GM23338 (cell line): ENCODE data around the gene HABP4. TPM values are rescaled to one million over a fixed set of nuclear protein-coding genes. Genes with fewer than 3 reads are reported as not detected.

Experiments used
- ATAC-seq: fragments of 200-7000 bp; cut with Tn5 transposase; 3 replicates; pipeline ENCODE4 v1.9.1; 2020
- DNase-seq: peaks from one replicate; pipeline ENCODE4 v3.0.0-alpha.2; 2015; ENCODE audit warnings: low spot score
- H2AFZ ChIP-seq: fragments of 200-600 bp; sonication (generic); 2 replicates; pipeline ENCODE4 v1.8.0; 2016; ENCODE audit warnings: antibody characterized with exemption, mild to moderate bottlenecking, moderate library complexity
- H3F3A ChIP-seq: fragments of 200-600 bp; sonication (generic); replicated peaks from 2 replicates; pipeline ENCODE4 v1.8.0; 2017; ENCODE audit warnings: antibody characterized with exemption, mixed run types, low read depth
- H3K27ac ChIP-seq: fragments of 200-600 bp; sonication (generic); 2 replicates; pipeline ENCODE4 v1.6.1; 2016; ENCODE audit warnings: low read depth
- H3K27me3 ChIP-seq: fragments of 200-600 bp; sonication (generic); 2 replicates; pipeline ENCODE4 v1.8.0; 2016; ENCODE audit warnings: mild to moderate bottlenecking, mixed run types, moderate library complexity; ENCODE audit not compliant: insufficient read depth
- H3K36me3 ChIP-seq: fragments of 200-600 bp; sonication (generic); 2 replicates; pipeline ENCODE4 v1.8.0; 2016; ENCODE audit warnings: mild to moderate bottlenecking; ENCODE audit not compliant: insufficient read depth
- H3K4me1 ChIP-seq: fragments of 200-600 bp; sonication (generic); 2 replicates; pipeline ENCODE4 v1.8.0; 2016; ENCODE audit warnings: mild to moderate bottlenecking, moderate library complexity; ENCODE audit not compliant: insufficient read depth
- H3K4me2 ChIP-seq: fragments of 200-600 bp; sonication (generic); 2 replicates; pipeline ENCODE4 v1.7.1; 2017; ENCODE audit warnings: mixed run types
- H3K4me3 ChIP-seq: fragments of 200-600 bp; sonication (generic); 2 replicates; pipeline ENCODE4 v1.6.1; 2016; ENCODE audit warnings: mixed run types
- H3K79me2 ChIP-seq: fragments of 200-600 bp; sonication (generic); replicated peaks from 2 replicates; pipeline ENCODE4 v1.8.0; 2017; ENCODE audit warnings: mild to moderate bottlenecking; ENCODE audit not compliant: insufficient read depth
- H3K9me2 ChIP-seq: fragments of 200-600 bp; sonication (generic); 2 replicates; pipeline ENCODE4 v1.8.0; 2017; ENCODE audit not compliant: insufficient read depth
- H4K20me1 ChIP-seq: fragments of 200-600 bp; sonication (generic); replicated peaks from 2 replicates; pipeline ENCODE4 v1.8.0; 2017; ENCODE audit warnings: mild to moderate bottlenecking; ENCODE audit not compliant: insufficient read depth
- H3K27ac Mint-ChIP-seq: 2 replicates; pipeline ENCODE4 v1.8.0; 2020; ENCODE audit warnings: inconsistent platforms, mild to moderate bottlenecking, moderate library complexity, mixed read lengths
- H3K27me3 Mint-ChIP-seq: 3 replicates; pipeline ENCODE4 v1.8.0; 2022; ENCODE audit warnings: low read depth, mild to moderate bottlenecking, moderate library complexity, mixed read lengths, inconsistent platforms; ENCODE audit not compliant: insufficient read depth, poor library complexity
- H3K36me3 Mint-ChIP-seq: 3 replicates; pipeline ENCODE4 v1.8.0; 2021; ENCODE audit warnings: low read depth, mild to moderate bottlenecking, inconsistent platforms, moderate library complexity, mixed read lengths
- H3K4me1 Mint-ChIP-seq: 3 replicates; pipeline ENCODE4 v1.8.0; 2020; ENCODE audit warnings: mild to moderate bottlenecking, inconsistent platforms, mixed read lengths
- H3K4me3 Mint-ChIP-seq: 3 replicates; pipeline ENCODE4 v1.8.0; 2021; ENCODE audit warnings: moderate library complexity, mild to moderate bottlenecking, inconsistent platforms, mixed read lengths
- H3K9me3 Mint-ChIP-seq: 3 replicates; pipeline ENCODE4 v1.8.0; 2020; ENCODE audit warnings: moderate library complexity, mild to moderate bottlenecking, inconsistent platforms, mixed read lengths
- CREB1 ChIP-seq: fragments of 250-450 bp; sonication (Bioruptor Pico); IDR thresholded peaks from 2 replicates; pipeline ENCODE4 v1.5.0; 2020; ENCODE audit warnings: low read depth, mild to moderate bottlenecking, moderate library complexity
- CTCF ChIP-seq, 2 experiments: fragments of 200-600 bp in 1 of 2; sonication (generic) in 1 of 2; conservative IDR thresholded peaks; 2 replicates each; pipeline versions ENCODE4 v1.5.1 to v1.6.1; 2016 to 2017; ENCODE audit warnings: antibody characterized with exemption in 2 of 2, low read depth in 2 of 2, mild to moderate bottlenecking in 2 of 2, moderate library complexity in 1 of 2
- ETS1 ChIP-seq: IDR thresholded peaks from 2 replicates; pipeline ENCODE4 v1.6.1; 2016; ENCODE audit warnings: antibody characterized with exemption
- EZH2 ChIP-seq: fragments of 200-600 bp; sonication (generic); IDR thresholded peaks from one replicate; pipeline ENCODE4 v1.8.0; 2017; ENCODE audit warnings: antibody characterized with exemption, mild to moderate bottlenecking, low read depth; ENCODE audit not compliant: unreplicated experiment
- EZH2phosphoT487 ChIP-seq: fragments of 200-600 bp; sonication (generic); IDR thresholded peaks from one replicate; pipeline ENCODE4 v1.8.1; 2018; ENCODE audit warnings: antibody characterized with exemption; ENCODE audit not compliant: unreplicated experiment
- JUNB ChIP-seq: IDR thresholded peaks from one replicate; pipeline ENCODE4 v1.6.1; 2016; ENCODE audit warnings: antibody characterized with exemption; ENCODE audit not compliant: unreplicated experiment
- NANOG ChIP-seq: IDR thresholded peaks from 2 replicates; pipeline ENCODE4 v1.6.1; 2016; ENCODE audit warnings: antibody characterized with exemption, borderline replicate concordance
- POLR2AphosphoS5 ChIP-seq: IDR thresholded peaks from 2 replicates; pipeline ENCODE4 v1.6.1; 2016; ENCODE audit warnings: antibody characterized with exemption, low read depth
- REST ChIP-seq: IDR thresholded peaks from one replicate; pipeline ENCODE4 v1.6.1; 2018; ENCODE audit warnings: antibody characterized with exemption; ENCODE audit not compliant: unreplicated experiment
- STAT1 ChIP-seq: IDR thresholded peaks from one replicate; pipeline ENCODE4 v1.6.1; 2016; ENCODE audit warnings: antibody characterized with exemption; ENCODE audit not compliant: unreplicated experiment
- ZNF114 ChIP-seq: fragments of 250-450 bp; sonication (Bioruptor Pico); IDR thresholded peaks from 2 replicates; pipeline ENCODE4 v1.5.0; 2020; ENCODE audit warnings: mild to moderate bottlenecking, moderate library complexity
- ZNF331 ChIP-seq: fragments of 250-450 bp; sonication (Bioruptor Pico); IDR thresholded peaks from 2 replicates; pipeline ENCODE4 v1.5.0; 2020; ENCODE audit warnings: low read depth, mild to moderate bottlenecking, moderate library complexity
- polyA plus RNA-seq: library from polyadenylated mRNA; unstranded; fragments of >200 nt; fragmentation: Nextera tagmentation; extraction: Ambion mirVana; gene quantifications from 2 replicates; pipeline ENCODE4 v1.2.1, GENCODE V29; 2016
- total RNA-seq: library from RNA; depleted of rRNA; stranded (reverse); fragments of >200 nt; shearing (Covaris generic); gene quantifications from 2 replicates; pipeline ENCODE4 v1.2.3, GENCODE V29; 2014

The HABP4 gene
- total and polyA plus RNA-seq, 2 experiments from 2014 or later, result 8.8 to 9.9 TPM

GRCh38 chr9:96497117-96497399 lies 47.1 kb downstream of the HABP4 start:
- Mint-ChIP-seq H3K4me3 (no peak overlapping the region), H3K36me3 (peaks cover 9% of the 10 kb centered on the region; the same call in 2 of the 3 replicates), H3K27me3 (peaks cover 10% of the 10 kb centered on the region), H3K9me3 (no peaks in the 10 kb centered on the region), H3K27ac (0 out of 2 replicates have a peak overlapping the region, but pooled peaks have one; percentile 15), H3K4me1 (peaks cover 29% of the 10 kb centered on the region)
- Histone ChIP-seq H3K4me3 (no peak overlapping the region), H3K9me2 (no peaks in the 10 kb centered on the region), H2AFZ (no peak overlapping the region), H3K27ac (no peak overlapping the region), H4K20me1 (no peaks in the 10 kb centered on the region), H3K79me2 (no peaks in the 10 kb centered on the region), H3K36me3 (no peaks in the 10 kb centered on the region), H3F3A (peaks cover 6% of the 10 kb centered on the region; the same call in 1 of the 2 replicates), H3K4me1 (peaks cover 16% of the 10 kb centered on the region), H3K4me2 (no peak overlapping the region), H3K27me3 (no peaks in the 10 kb centered on the region)
- ATAC-seq (no peak), DNase-seq (no peak)
- no peak for TF ChIP-seq EZH2
- TF ChIP-seq CTCF (conservative IDR thresholded peaks at IDR 0.05; ENCODE audit: low read depth in 2 of 2), result no peak
- no peak for TF ChIP-seq CREB1 (CRISPR knock-in tag)
- TF ChIP-seq ZNF331 (CRISPR knock-in tag), result no peak
- TF ChIP-seq JUNB, result no peak
- TF ChIP-seq POLR2AphosphoS5, result no peak
- TF ChIP-seq REST, result no peak
- no peak for TF ChIP-seq STAT1
- TF ChIP-seq NANOG, result no peak
- TF ChIP-seq ZNF114 (CRISPR knock-in tag), result no peak

GRCh38 chr9:96498796-96499195 lies 48.8 kb downstream of the HABP4 start:
- Mint-ChIP-seq H3K9me3 (no peaks in the 10 kb centered on the region), H3K4me1 (peaks cover 43% of the 10 kb centered on the region), H3K27ac (peak overlapping the region; percentile 24; the same call in 1 of the 2 replicates), H3K4me3 (no peak overlapping the region), H3K36me3 (peaks cover 9% of the 10 kb centered on the region; the same call in 2 of the 3 replicates), H3K27me3 (peaks cover 7% of the 10 kb centered on the region)
- Histone ChIP-seq H3K9me2 (no peaks in the 10 kb centered on the region), H3K4me2 (no peak overlapping the region), H3K27ac (no peak overlapping the region), H3F3A (peaks cover 3% of the 10 kb centered on the region; the same call in 1 of the 2 replicates), H3K79me2 (no peaks in the 10 kb centered on the region), H2AFZ (no peak overlapping the region), H3K36me3 (no peaks in the 10 kb centered on the region), H3K4me1 (peaks cover 33% of the 10 kb centered on the region), H3K27me3 (no peaks in the 10 kb centered on the region), H4K20me1 (no peaks in the 10 kb centered on the region), H3K4me3 (no peak overlapping the region)
- ATAC-seq (peak; percentile 6; the same call in 1 of the 3 replicates), DNase-seq (no peak)
- no peak for TF ChIP-seq EZH2phosphoT487
- no peak for TF ChIP-seq EZH2
- no peak for TF ChIP-seq POLR2AphosphoS5
- TF ChIP-seq ETS1, result no peak
- no peak for TF ChIP-seq JUNB
- no peak for TF ChIP-seq REST
- no peak for TF ChIP-seq NANOG
- no peak for TF ChIP-seq ZNF114 (CRISPR knock-in tag)
- TF ChIP-seq STAT1, result no peak
